ENCODE results near the gene PABPN1.

PABPN1 gene

DNA sequence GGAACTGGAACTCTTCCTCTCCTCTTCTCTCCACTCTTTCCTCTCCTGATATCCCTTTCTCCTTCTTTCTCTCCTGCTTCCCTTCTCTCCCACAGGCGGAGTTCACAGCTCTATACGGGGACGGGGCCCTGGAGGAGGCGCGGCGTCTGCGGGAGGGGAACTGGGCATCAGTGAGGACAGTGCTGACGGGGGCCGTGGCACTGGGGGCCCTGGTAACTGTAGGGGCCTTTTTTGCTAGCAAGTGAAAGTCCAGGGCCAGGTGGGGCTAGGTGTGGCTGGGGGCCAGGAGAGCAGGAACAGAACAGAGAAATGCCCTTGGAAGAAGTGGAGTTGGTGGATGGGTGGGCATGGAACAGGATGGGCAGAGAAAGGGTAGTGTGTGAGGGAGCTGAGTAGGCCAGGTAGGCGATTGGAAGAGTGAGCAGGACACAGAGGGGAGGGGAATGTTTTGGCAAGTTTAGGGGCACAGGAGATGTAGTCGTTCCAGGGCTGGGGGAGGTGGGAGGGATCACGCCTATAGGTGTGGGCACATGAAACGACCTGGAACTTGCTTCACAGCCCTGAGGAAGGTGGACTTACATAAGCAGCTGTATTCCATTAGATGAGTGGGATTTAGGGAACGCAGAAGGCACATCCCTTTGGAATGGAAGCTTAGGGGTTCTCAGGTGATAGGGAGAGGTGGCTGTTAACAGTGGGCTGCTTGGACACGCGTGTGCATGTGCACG is 12.4 kb upstream of the PABPN1 start:
- Histone ChIP-seq H3K79me2 (ENCODE audit: insufficient read depth, low read length) (no peaks in the 10 kb centered on the region), H3F3A (ENCODE audit: insufficient read depth) (no peaks in the 10 kb centered on the region), H3K27me3 (ENCODE audit: low read length) (no peaks in the 10 kb centered on the region), H3K4me3 (ENCODE audit: insufficient read depth, low read length, poor library complexity, severe bottlenecking) (no peak overlapping the region), H3K9me2 (replicated peaks; ENCODE audit: insufficient read depth, low read length) (no peaks in the 10 kb centered on the region), H3K4me2 (ENCODE audit: low read depth, low read length, poor library complexity, severe bottlenecking) (no peak overlapping the region), H4K20me1 (ENCODE audit: low read depth, low read length) (no peaks in the 10 kb centered on the region), H3K36me3 (ENCODE audit: low read length) (no peaks in the 10 kb centered on the region), H3K27ac (ENCODE audit: low read depth, low read length) (no peak overlapping the region), H3K9me3 (ENCODE audit: insufficient read depth, low read length) (no peaks in the 10 kb centered on the region), H3K9ac (ENCODE audit: low read length) (no peak overlapping the region), H2AFZ (ENCODE audit: low read depth, low read length, severe bottlenecking) (no peak overlapping the region)
- no peak for TF ChIP-seq CTCF (IDR thresholded peaks at IDR 0.05; ENCODE audit: insufficient read depth, low read length, poor library complexity, severe bottlenecking)
- no peak for TF ChIP-seq EZH2phosphoT487 (conservative IDR thresholded peaks at IDR 0.05; ENCODE audit: low read length)

DNA sequence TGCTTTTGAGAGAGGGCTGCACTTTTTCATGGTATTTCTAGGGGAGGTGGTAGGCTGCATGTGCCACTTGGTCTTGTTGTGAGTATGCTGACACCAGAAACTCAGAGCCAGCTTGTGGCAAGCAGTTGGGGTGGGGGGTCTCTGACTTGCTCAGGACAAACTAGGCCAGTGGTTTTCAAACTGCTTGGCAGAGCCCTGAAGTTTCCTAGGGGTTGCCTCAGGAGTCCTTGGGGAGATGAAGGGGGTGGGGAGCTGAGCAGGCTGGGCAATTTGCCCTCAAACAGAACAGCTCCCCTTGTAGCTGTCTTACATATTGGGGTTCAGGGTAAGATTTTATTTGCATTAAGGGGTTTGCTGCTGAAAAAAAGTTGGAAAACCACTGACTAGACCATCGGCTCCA is 10.7 kb upstream of the PABPN1 start:
- Histone ChIP-seq H4K20me1 (ENCODE audit: low read depth, low read length) (no peaks in the 10 kb centered on the region), H3K27me3 (ENCODE audit: low read length) (no peaks in the 10 kb centered on the region), H3K27ac (ENCODE audit: low read depth, low read length) (no peak overlapping the region), H3K9me2 (replicated peaks; ENCODE audit: insufficient read depth, low read length) (no peaks in the 10 kb centered on the region), H3K4me3 (ENCODE audit: insufficient read depth, low read length, poor library complexity, severe bottlenecking) (no peak overlapping the region), H3F3A (ENCODE audit: insufficient read depth) (no peaks in the 10 kb centered on the region), H3K79me2 (ENCODE audit: insufficient read depth, low read length) (no peaks in the 10 kb centered on the region), H3K36me3 (ENCODE audit: low read length) (no peaks in the 10 kb centered on the region), H2AFZ (ENCODE audit: low read depth, low read length, severe bottlenecking) (no peak overlapping the region), H3K9me3 (ENCODE audit: insufficient read depth, low read length) (no peaks in the 10 kb centered on the region), H3K9ac (ENCODE audit: low read length) (no peak overlapping the region), H3K4me2 (ENCODE audit: low read depth, low read length, poor library complexity, severe bottlenecking) (no peak overlapping the region)
- no peak for TF ChIP-seq CTCF (IDR thresholded peaks at IDR 0.05; ENCODE audit: insufficient read depth, low read length, poor library complexity, severe bottlenecking)
- no peak for TF ChIP-seq EZH2phosphoT487 (conservative IDR thresholded peaks at IDR 0.05; ENCODE audit: low read length)

- Histone ChIP-seq H3K79me2 (ENCODE audit: insufficient read depth, low read length) (no peaks in the 10 kb centered on the region), H3K36me3 (ENCODE audit: low read length) (no peaks in the 10 kb centered on the region), H4K20me1 (ENCODE audit: low read depth, low read length) (no peaks in the 10 kb centered on the region), H3K9ac (ENCODE audit: low read length) (no peak overlapping the region), H3K4me2 (ENCODE audit: low read depth, low read length, poor library complexity, severe bottlenecking) (no peak overlapping the region), H3K4me3 (ENCODE audit: insufficient read depth, low read length, poor library complexity, severe bottlenecking) (no peak overlapping the region), H3K27me3 (ENCODE audit: low read length) (no peaks in the 10 kb centered on the region), H2AFZ (ENCODE audit: low read depth, low read length, severe bottlenecking) (no peak overlapping the region), H3K9me2 (replicated peaks; ENCODE audit: insufficient read depth, low read length) (no peaks in the 10 kb centered on the region), H3K9me3 (ENCODE audit: insufficient read depth, low read length) (no peaks in the 10 kb centered on the region), H3F3A (ENCODE audit: insufficient read depth) (no peaks in the 10 kb centered on the region), H3K27ac (ENCODE audit: low read depth, low read length) (no peak overlapping the region)
- TF ChIP-seq EZH2phosphoT487 (conservative IDR thresholded peaks at IDR 0.05; ENCODE audit: low read length) (no peak), CTCF (IDR thresholded peaks at IDR 0.05; ENCODE audit: insufficient read depth, low read length, poor library complexity, severe bottlenecking) (no peak)
These were observed 5.0 kb upstream of the PABPN1 start for GRCh38 chr14:23316300-23316699.

Measured in SU-DHL-6 (cell line).